HepG2 (cell line): ENCODE measurements around the gene PROX1. TPM values are rescaled to one million over a fixed set of nuclear protein-coding genes. Genes with fewer than 3 reads are reported as not detected.
A peak's percentile ranks its signal among the peaks of the same experiment; 100 is the strongest.

Source experiments
- ESRRA ChIP-seq: sonication (generic); formaldehyde crosslinking; IDR thresholded peaks from 2 replicates; pipeline ENCODE4 v1.5.1; 2020; ENCODE audit warnings: mild to moderate bottlenecking, low read depth, missing genetic modification reagents
- KAT8 ChIP-seq: IDR thresholded peaks from 2 replicates; pipeline ENCODE4 v1.6.1; 2016; ENCODE audit warnings: missing genetic modification reagents, missing compliant biosample characterization
- KDM5B ChIP-seq: sonication (generic); formaldehyde crosslinking; IDR thresholded peaks from 2 replicates; pipeline ENCODE4 v1.4.0; 2020; ENCODE audit warnings: missing genetic modification reagents, mild to moderate bottlenecking, borderline replicate concordance
- NFIC ChIP-seq: IDR thresholded peaks from 2 replicates; pipeline ENCODE4 v1.6.1; 2012; ENCODE audit warnings: mild to moderate bottlenecking, low read length, inconsistent platforms
- PCBP1 ChIP-seq: fragments of 200-400 bp; formaldehyde crosslinking; IDR thresholded peaks from 2 replicates; pipeline ENCODE4 v1.6.1; 2017; ENCODE audit warnings: mild to moderate bottlenecking, low read depth, low read length, borderline replicate concordance
- ZNF230 ChIP-seq: sonication (generic); formaldehyde crosslinking; IDR thresholded peaks from 2 replicates; pipeline ENCODE4 v1.4.0; 2020; ENCODE audit warnings: mild to moderate bottlenecking, missing genetic modification reagents
- ZNF33A ChIP-seq: sonication (generic); formaldehyde crosslinking; IDR thresholded peaks from 2 replicates; pipeline ENCODE4 v1.5.1; 2020; ENCODE audit warnings: missing genetic modification reagents, mild to moderate bottlenecking, moderate library complexity, borderline replicate concordance
- polyA plus RNA-seq, 8 experiments: library from polyadenylated mRNA; depleted of rRNA in 3 of 8; stranded (reverse) in 7 of 8; unstranded in 1 of 8; fragments of >200 nt; fragmentation: Illumina TruSeq in 4 of 8; extraction: Trizol in 4 of 8; gene quantifications; 2 replicates each; pipeline versions ENCODE4 v1.2.1 to v1.2.3, GENCODE V29; 2011 to 2016; ENCODE audit warnings: low read depth in 4 of 8, missing spikeins in 1 of 8, mixed read lengths in 1 of 8; ENCODE audit not compliant: insufficient read depth in 1 of 8
- total RNA-seq, 5 experiments: library from RNA; depleted of rRNA; stranded (reverse); fragments of >200 nt; fragmentation: Illumina TruSeq; extraction: Trizol; gene quantifications; 2 replicates each; pipeline ENCODE4 v1.2.3, GENCODE V29; 2016; ENCODE audit warnings: low read depth in 1 of 5
- TF ChIP-seq, protein P1 (sequence below): sonication (generic); formaldehyde crosslinking; IDR thresholded peaks from 2 replicates; pipeline ENCODE4 v1.4.0; 2020; ENCODE audit warnings: mild to moderate bottlenecking, missing genetic modification reagents
- TF ChIP-seq, protein P2 (sequence below): sonication (generic); formaldehyde crosslinking; IDR thresholded peaks from 2 replicates; pipeline ENCODE4 v1.4.0; 2020; ENCODE audit warnings: mild to moderate bottlenecking, missing genetic modification reagents
- TF ChIP-seq, protein P3 (sequence below): sonication (generic); formaldehyde crosslinking; IDR thresholded peaks from 2 replicates; pipeline ENCODE4 v1.9.0; 2021; ENCODE audit warnings: mild to moderate bottlenecking, missing genetic modification reagents
- TF ChIP-seq, protein P4 (sequence below): sonication (generic); formaldehyde crosslinking; IDR thresholded peaks from 2 replicates; pipeline ENCODE4 v1.5.0; 2020; ENCODE audit warnings: missing genetic modification reagents
- TF ChIP-seq, protein P5 (sequence below): IDR thresholded peaks from 2 replicates; pipeline ENCODE4 v1.6.1; 2016; ENCODE audit warnings: missing genetic modification reagents, missing compliant biosample characterization

Gene PROX1
- total and polyA plus RNA-seq, 2 of the 13 experiments (the other 11 are each of a cell fraction or from before 2014, with no cell fraction given): 12.3 to 30.2 TPM

DNA sequence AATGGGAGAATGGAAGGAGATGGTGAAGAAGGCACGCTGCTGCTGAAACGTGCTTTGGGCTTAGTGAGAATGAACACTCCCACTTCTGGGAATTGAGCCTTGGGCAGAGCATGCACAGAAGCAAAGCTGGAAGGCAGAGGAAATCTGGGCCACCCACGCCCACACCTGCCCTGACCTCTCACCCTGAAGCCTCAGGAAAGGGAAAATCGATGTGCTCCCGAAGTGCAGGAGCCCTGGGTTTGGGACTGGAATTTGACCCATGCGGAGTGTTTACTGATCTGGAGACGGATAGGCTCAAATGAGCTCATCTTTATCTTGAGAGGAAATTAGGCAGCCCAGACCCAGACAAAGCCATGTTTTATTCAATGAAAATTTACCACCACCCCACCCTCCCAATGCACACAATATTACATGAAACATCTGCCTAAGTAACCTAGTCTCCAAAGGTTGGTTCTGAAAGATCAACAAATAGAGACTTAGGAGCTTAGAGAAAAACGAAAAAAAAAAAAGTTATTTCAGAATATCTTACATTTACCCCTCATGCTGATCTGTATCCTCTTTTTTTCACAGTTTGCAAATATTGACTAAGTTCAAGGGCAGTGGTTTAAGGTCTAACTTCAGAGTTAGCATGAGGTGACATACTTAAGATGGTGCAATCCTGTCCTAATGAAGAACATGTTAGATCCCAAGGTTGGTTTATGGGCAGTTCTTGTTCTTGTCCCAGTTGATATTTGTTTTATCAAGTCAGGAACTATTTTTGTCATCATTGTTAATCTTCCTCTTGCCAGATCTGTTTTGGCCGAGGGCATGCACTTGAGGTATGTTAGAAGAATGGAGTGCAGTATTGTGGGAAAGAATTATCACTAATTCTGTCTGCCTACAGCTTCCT is 63.0 kb downstream of the PROX1 start (continued):
- TF ChIP-seq, protein P1, sequence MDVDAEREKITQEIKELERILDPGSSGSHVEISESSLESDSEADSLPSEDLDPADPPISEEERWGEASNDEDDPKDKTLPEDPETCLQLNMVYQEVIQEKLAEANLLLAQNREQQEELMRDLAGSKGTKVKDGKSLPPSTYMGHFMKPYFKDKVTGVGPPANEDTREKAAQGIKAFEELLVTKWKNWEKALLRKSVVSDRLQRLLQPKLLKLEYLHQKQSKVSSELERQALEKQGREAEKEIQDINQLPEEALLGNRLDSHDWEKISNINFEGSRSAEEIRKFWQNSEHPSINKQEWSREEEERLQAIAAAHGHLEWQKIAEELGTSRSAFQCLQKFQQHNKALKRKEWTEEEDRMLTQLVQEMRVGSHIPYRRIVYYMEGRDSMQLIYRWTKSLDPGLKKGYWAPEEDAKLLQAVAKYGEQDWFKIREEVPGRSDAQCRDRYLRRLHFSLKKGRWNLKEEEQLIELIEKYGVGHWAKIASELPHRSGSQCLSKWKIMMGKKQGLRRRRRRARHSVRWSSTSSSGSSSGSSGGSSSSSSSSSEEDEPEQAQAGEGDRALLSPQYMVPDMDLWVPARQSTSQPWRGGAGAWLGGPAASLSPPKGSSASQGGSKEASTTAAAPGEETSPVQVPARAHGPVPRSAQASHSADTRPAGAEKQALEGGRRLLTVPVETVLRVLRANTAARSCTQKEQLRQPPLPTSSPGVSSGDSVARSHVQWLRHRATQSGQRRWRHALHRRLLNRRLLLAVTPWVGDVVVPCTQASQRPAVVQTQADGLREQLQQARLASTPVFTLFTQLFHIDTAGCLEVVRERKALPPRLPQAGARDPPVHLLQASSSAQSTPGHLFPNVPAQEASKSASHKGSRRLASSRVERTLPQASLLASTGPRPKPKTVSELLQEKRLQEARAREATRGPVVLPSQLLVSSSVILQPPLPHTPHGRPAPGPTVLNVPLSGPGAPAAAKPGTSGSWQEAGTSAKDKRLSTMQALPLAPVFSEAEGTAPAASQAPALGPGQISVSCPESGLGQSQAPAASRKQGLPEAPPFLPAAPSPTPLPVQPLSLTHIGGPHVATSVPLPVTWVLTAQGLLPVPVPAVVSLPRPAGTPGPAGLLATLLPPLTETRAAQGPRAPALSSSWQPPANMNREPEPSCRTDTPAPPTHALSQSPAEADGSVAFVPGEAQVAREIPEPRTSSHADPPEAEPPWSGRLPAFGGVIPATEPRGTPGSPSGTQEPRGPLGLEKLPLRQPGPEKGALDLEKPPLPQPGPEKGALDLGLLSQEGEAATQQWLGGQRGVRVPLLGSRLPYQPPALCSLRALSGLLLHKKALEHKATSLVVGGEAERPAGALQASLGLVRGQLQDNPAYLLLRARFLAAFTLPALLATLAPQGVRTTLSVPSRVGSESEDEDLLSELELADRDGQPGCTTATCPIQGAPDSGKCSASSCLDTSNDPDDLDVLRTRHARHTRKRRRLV (CRISPR knock-in tag): 0 out of 2 replicates have a peak, but pooled peaks have one; percentile 22
- TF ChIP-seq ZNF230 (CRISPR knock-in tag) (no peak), ZNF33A (CRISPR knock-in tag) (no peak), KDM5B (CRISPR knock-in tag) (peak; percentile 38; the same call in 1 of the 2 replicates), PCBP1 (no peak), ESRRA (CRISPR knock-in tag) (peak; percentile 84), NFIC (peak; percentile 98), KAT8 (CRISPR knock-in tag) (peak; percentile 21; the same call in 1 of the 2 replicates)
- TF ChIP-seq, protein P2, sequence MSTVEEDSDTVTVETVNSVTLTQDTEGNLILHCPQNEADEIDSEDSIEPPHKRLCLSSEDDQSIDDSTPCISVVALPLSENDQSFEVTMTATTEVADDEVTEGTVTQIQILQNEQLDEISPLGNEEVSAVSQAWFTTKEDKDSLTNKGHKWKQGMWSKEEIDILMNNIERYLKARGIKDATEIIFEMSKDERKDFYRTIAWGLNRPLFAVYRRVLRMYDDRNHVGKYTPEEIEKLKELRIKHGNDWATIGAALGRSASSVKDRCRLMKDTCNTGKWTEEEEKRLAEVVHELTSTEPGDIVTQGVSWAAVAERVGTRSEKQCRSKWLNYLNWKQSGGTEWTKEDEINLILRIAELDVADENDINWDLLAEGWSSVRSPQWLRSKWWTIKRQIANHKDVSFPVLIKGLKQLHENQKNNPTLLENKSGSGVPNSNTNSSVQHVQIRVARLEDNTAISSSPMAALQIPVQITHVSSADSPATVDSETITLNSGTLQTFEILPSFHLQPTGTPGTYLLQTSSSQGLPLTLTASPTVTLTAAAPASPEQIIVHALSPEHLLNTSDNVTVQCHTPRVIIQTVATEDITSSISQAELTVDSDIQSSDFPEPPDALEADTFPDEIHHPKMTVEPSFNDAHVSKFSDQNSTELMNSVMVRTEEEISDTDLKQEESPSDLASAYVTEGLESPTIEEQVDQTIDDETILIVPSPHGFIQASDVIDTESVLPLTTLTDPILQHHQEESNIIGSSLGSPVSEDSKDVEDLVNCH (CRISPR knock-in tag): no peak
- TF ChIP-seq, protein P3, sequence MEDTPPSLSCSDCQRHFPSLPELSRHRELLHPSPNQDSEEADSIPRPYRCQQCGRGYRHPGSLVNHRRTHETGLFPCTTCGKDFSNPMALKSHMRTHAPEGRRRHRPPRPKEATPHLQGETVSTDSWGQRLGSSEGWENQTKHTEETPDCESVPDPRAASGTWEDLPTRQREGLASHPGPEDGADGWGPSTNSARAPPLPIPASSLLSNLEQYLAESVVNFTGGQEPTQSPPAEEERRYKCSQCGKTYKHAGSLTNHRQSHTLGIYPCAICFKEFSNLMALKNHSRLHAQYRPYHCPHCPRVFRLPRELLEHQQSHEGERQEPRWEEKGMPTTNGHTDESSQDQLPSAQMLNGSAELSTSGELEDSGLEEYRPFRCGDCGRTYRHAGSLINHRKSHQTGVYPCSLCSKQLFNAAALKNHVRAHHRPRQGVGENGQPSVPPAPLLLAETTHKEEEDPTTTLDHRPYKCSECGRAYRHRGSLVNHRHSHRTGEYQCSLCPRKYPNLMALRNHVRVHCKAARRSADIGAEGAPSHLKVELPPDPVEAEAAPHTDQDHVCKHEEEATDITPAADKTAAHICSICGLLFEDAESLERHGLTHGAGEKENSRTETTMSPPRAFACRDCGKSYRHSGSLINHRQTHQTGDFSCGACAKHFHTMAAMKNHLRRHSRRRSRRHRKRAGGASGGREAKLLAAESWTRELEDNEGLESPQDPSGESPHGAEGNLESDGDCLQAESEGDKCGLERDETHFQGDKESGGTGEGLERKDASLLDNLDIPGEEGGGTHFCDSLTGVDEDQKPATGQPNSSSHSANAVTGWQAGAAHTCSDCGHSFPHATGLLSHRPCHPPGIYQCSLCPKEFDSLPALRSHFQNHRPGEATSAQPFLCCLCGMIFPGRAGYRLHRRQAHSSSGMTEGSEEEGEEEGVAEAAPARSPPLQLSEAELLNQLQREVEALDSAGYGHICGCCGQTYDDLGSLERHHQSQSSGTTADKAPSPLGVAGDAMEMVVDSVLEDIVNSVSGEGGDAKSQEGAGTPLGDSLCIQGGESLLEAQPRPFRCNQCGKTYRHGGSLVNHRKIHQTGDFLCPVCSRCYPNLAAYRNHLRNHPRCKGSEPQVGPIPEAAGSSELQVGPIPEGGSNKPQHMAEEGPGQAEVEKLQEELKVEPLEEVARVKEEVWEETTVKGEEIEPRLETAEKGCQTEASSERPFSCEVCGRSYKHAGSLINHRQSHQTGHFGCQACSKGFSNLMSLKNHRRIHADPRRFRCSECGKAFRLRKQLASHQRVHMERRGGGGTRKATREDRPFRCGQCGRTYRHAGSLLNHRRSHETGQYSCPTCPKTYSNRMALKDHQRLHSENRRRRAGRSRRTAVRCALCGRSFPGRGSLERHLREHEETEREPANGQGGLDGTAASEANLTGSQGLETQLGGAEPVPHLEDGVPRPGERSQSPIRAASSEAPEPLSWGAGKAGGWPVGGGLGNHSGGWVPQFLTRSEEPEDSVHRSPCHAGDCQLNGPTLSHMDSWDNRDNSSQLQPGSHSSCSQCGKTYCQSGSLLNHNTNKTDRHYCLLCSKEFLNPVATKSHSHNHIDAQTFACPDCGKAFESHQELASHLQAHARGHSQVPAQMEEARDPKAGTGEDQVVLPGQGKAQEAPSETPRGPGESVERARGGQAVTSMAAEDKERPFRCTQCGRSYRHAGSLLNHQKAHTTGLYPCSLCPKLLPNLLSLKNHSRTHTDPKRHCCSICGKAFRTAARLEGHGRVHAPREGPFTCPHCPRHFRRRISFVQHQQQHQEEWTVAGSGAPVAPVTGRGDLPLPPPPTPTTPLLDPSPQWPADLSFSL (CRISPR knock-in tag): peak; percentile 24; the same call in 1 of the 2 replicates
- TF ChIP-seq, protein P4, sequence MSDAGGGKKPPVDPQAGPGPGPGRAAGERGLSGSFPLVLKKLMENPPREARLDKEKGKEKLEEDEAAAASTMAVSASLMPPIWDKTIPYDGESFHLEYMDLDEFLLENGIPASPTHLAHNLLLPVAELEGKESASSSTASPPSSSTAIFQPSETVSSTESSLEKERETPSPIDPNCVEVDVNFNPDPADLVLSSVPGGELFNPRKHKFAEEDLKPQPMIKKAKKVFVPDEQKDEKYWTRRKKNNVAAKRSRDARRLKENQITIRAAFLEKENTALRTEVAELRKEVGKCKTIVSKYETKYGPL (CRISPR knock-in tag): peak; percentile 45; the same call in 1 of the 2 replicates
- TF ChIP-seq, protein P5, sequence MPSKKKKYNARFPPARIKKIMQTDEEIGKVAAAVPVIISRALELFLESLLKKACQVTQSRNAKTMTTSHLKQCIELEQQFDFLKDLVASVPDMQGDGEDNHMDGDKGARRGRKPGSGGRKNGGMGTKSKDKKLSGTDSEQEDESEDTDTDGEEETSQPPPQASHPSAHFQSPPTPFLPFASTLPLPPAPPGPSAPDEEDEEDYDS (CRISPR knock-in tag): peak; percentile 38; the same call in 1 of the 2 replicates
